ENCODE measurements around the gene RERE. TPM values are rescaled to one million over a fixed set of nuclear protein-coding genes. Genes with fewer than 3 reads are reported as not detected.

RERE gene
- total RNA-seq, 1 experiment from 2014 or later: 40.6 TPM

GRCh38 chr1:8339203-8339600 lies 478.2 kb downstream of the RERE start:
- no peak for ATAC-seq
- Histone ChIP-seq H2AFZ (ENCODE audit: low read depth, low read length, poor library complexity, severe bottlenecking) (no peak overlapping the region), H3K9ac (ENCODE audit: low read length) (no peak overlapping the region), H3K4me2 (ENCODE audit: low read length) (no peak overlapping the region), H3K27ac (ENCODE audit: low read depth, low read length) (no peak overlapping the region), H3K9me3 (ENCODE audit: control insufficient read depth in 1 of 2, insufficient read depth in 1 of 2, low read depth in 1 of 2, low read length in 2 of 2) (no peaks in the 10 kb centered on the region), H3K79me2 (ENCODE audit: insufficient read depth, low read length) (no peaks in the 10 kb centered on the region), H3K36me3 (ENCODE audit: control insufficient read depth in 1 of 2, insufficient read depth in 2 of 2, low read length in 2 of 2) (peaks cover 0 to 3% of the 10 kb centered on the region in 2 experiments; a peak in 1 of 4 replicates), H3K4me3 (replicated peaks in 1 of 2; ENCODE audit: low read depth in 1 of 2, low read length in 2 of 2) (no peak overlapping the region), H3K4me1 (ENCODE audit: control insufficient read depth in 1 of 2, insufficient read depth in 2 of 2, low read length in 2 of 2) (peaks cover 14 to 21% of the 10 kb centered on the region in 2 experiments), H3K27me3 (ENCODE audit: insufficient read depth, low read length) (no peaks in the 10 kb centered on the region), H3K9me2 (ENCODE audit: insufficient read depth) (no peaks in the 10 kb centered on the region), H4K20me1 (ENCODE audit: insufficient read depth) (no peaks in the 10 kb centered on the region)
- ChIA-PET RAD21 (ENCODE audit: low non-redundant PET in 1 of 2, low total read pairs in 2 of 2, uncharacterized antibody in 2 of 2, unreplicated experiment in 2 of 2) (no interaction called here), CTCF (no interaction called here), POLR2A (no interaction called here)
- intact Hi-C loops (cut with micrococcal nuclease): no loop called here
- no peak for DNase-seq (ENCODE audit: low read depth, low spot score)
- no peak for TF ChIP-seq TCF7L2 (IDR thresholded peaks at IDR 0.05; ENCODE audit: borderline replicate concordance, extremely low read depth, insufficient read depth, insufficient read length)
- TF ChIP-seq REST (IDR thresholded peaks at IDR 0.05; ENCODE audit: low read depth): no peak
- TF ChIP-seq ELF1 (IDR thresholded peaks at IDR 0.05; ENCODE audit: borderline replicate concordance, low read depth): no peak
- TF ChIP-seq ZBTB33 (IDR thresholded peaks at IDR 0.05; ENCODE audit: extremely low read depth, insufficient replicate concordance, low read length): no peak
- no peak for TF ChIP-seq YY1 (IDR thresholded peaks at IDR 0.05; ENCODE audit: extremely low read depth, insufficient replicate concordance, low read depth, low read length)
- no peak for TF ChIP-seq ZFX (IDR thresholded peaks at IDR 0.05)
- BruUV-seq (replicated peaks): no TSS peak
